K562 (cell line): ENCODE results near the gene NDUFA5. TPM values are rescaled to one million over a fixed set of nuclear protein-coding genes. Genes with fewer than 3 reads are reported as not detected.

Experiments
- BCL6 ChIP-seq: fragments of 250-450 bp; sonication (Bioruptor Pico); IDR thresholded peaks from 2 replicates; pipeline ENCODE4 v1.4.0; 2020
- BDP1 ChIP-seq: IDR thresholded peaks from 3 replicates; pipeline ENCODE4 v1.6.1; 2011; ENCODE audit not compliant: insufficient read length, insufficient read depth
- CBX1 ChIP-seq: sonication (generic); IDR thresholded peaks from 2 replicates; pipeline ENCODE4 v1.6.1; 2016; ENCODE audit warnings: antibody characterized with exemption, low read depth, mild to moderate bottlenecking
- CBX3 ChIP-seq, 2 experiments: IDR thresholded peaks; 1 replicate in 1 of 2; 2 replicates in 1 of 2; pipeline ENCODE4 v1.6.1; 2012; ENCODE audit warnings: inconsistent platforms in 2 of 2, low read length in 2 of 2, borderline replicate concordance in 1 of 2, control low read depth in 1 of 2
- CREB3 ChIP-seq: fragments of 450-650 bp; conservative IDR thresholded peaks from 2 replicates; pipeline ENCODE4 v1.6.1; 2016; ENCODE audit warnings: missing genetic modification characterization, low read depth, mild to moderate bottlenecking, missing compliant biosample characterization, moderate library complexity
- FOXJ3 ChIP-seq: sonication (generic); formaldehyde crosslinking; IDR thresholded peaks from 2 replicates; pipeline ENCODE4 v1.4.0; 2020; ENCODE audit warnings: mild to moderate bottlenecking, missing genetic modification reagents
- HNRNPLL ChIP-seq: fragments of 200-400 bp; formaldehyde crosslinking; IDR thresholded peaks from 2 replicates; pipeline ENCODE4 v1.6.1; 2017; ENCODE audit warnings: low read length, low read depth, mild to moderate bottlenecking; ENCODE audit not compliant: poor library complexity, severe bottlenecking
- KLF1 ChIP-seq: fragments of 450-650 bp; IDR thresholded peaks from 2 replicates; pipeline ENCODE4 v1.6.1; 2016; ENCODE audit warnings: missing genetic modification characterization, missing compliant biosample characterization
- MBD1 ChIP-seq: fragments of 250-450 bp; sonication (Bioruptor Pico); IDR thresholded peaks from 2 replicates; pipeline ENCODE4 v1.8.0; 2022; ENCODE audit warnings: inconsistent platforms
- NCOA4 ChIP-seq: fragments of 450-650 bp; IDR thresholded peaks from 2 replicates; pipeline ENCODE4 v1.6.1; 2018; ENCODE audit warnings: mild to moderate bottlenecking; ENCODE audit not compliant: partially characterized antibody
- NFIC ChIP-seq: fragments of 450-650 bp; IDR thresholded peaks from 2 replicates; pipeline ENCODE4 v1.6.1; 2017; ENCODE audit warnings: mild to moderate bottlenecking, inconsistent platforms
- POLR2AphosphoS2 ChIP-seq: IDR thresholded peaks from 2 replicates; pipeline ENCODE4 v1.6.1; 2012; ENCODE audit warnings: low read length, improper control_type of control experiment
- PYGO2 ChIP-seq: fragments of 450-650 bp; IDR thresholded peaks from 2 replicates; pipeline ENCODE4 v1.6.1; 2016; ENCODE audit warnings: mild to moderate bottlenecking, missing genetic modification characterization, moderate library complexity, missing compliant biosample characterization
- RB1 ChIP-seq: fragments of 450-650 bp; IDR thresholded peaks from 2 replicates; pipeline ENCODE4 v1.6.1; 2017; ENCODE audit warnings: low read depth, mild to moderate bottlenecking
- RHOXF2B ChIP-seq: fragments of 250-450 bp; sonication (Bioruptor Pico); conservative IDR thresholded peaks from 2 replicates; pipeline ENCODE4 v1.5.1; 2021
- SETDB1 ChIP-seq: IDR thresholded peaks from one replicate; pipeline ENCODE4 v1.6.1; 2012; ENCODE audit warnings: low read length, control low read depth, inconsistent platforms
- SIX5 ChIP-seq, 2 experiments: IDR thresholded peaks; 2 replicates each; pipeline ENCODE4 v1.6.1; 2011; ENCODE audit warnings: low read length in 2 of 2, borderline replicate concordance in 1 of 2, low read depth in 1 of 2, mild to moderate bottlenecking in 1 of 2, moderate library complexity in 1 of 2; ENCODE audit not compliant: insufficient read depth in 1 of 2
- TAF15 ChIP-seq: fragments of 200-400 bp; formaldehyde crosslinking; IDR thresholded peaks from 2 replicates; pipeline ENCODE4 v1.6.1; 2017; ENCODE audit warnings: mild to moderate bottlenecking, low read depth, low read length, moderate library complexity
- ZNF133 ChIP-seq: fragments of 250-450 bp; sonication (Bioruptor Pico); IDR thresholded peaks from 2 replicates; pipeline ENCODE4 v1.4.0; 2020; ENCODE audit warnings: mild to moderate bottlenecking
- ZNF146 ChIP-seq: IDR thresholded peaks from one replicate; pipeline ENCODE4 v1.6.1; 2018; ENCODE audit warnings: missing compliant biosample characterization; ENCODE audit not compliant: unreplicated experiment
- ZNF165 ChIP-seq: fragments of 250-450 bp; sonication (Bioruptor Pico); IDR thresholded peaks from 2 replicates; pipeline ENCODE4 v1.4.0; 2020; ENCODE audit warnings: borderline replicate concordance
- ZNF583 ChIP-seq: fragments of 250-450 bp; sonication (Bioruptor Pico); IDR thresholded peaks from 2 replicates; pipeline ENCODE4 v1.4.0; 2020
- polyA plus RNA-seq, 8 experiments: library from polyadenylated mRNA; depleted of rRNA in 4 of 8; stranded (reverse) in 5 of 8; unstranded in 3 of 8; fragments of >200 nt; fragmentation: Nextera tagmentation in 2 of 8; fragmentation: Illumina TruSeq in 1 of 8; extraction: Ambion mirVana in 2 of 8; extraction: Trizol in 1 of 8; gene quantifications; 2 replicates each; pipeline versions ENCODE4 v1.2.1 to v1.2.3, GENCODE V29; 2011 to 2014; ENCODE audit warnings: inconsistent platforms in 1 of 8, missing spikeins in 1 of 8
- total RNA-seq, 7 experiments: library from RNA; depleted of rRNA in 6 of 7; stranded (reverse); fragments of >200 nt in 6 of 7; fragmentation: Illumina TruSeq in 2 of 7; extraction: Trizol in 2 of 7; gene quantifications; 2 replicates each; pipeline versions ENCODE4 v1.2.1 to v1.2.3, GENCODE V29; 2011 to 2021; ENCODE audit warnings: low replicate concordance in 1 of 7
- TF ChIP-seq, protein P1 (sequence below): sonication (generic); formaldehyde crosslinking; IDR thresholded peaks from 2 replicates; pipeline ENCODE4 v1.8.1; 2023; ENCODE audit warnings: missing genetic modification reagents, mild to moderate bottlenecking, borderline replicate concordance

NDUFA5 gene
- total and polyA plus RNA-seq, 9 of the 15 experiments (the other 6 are each of a cell fraction or from before 2014, with no cell fraction given), result 155 to 677 (median 269) TPM

GRCh38 chr7:123538189-123538714, 19.4 kb downstream of the NDUFA5 start (continued):
- TF ChIP-seq, protein P1, sequence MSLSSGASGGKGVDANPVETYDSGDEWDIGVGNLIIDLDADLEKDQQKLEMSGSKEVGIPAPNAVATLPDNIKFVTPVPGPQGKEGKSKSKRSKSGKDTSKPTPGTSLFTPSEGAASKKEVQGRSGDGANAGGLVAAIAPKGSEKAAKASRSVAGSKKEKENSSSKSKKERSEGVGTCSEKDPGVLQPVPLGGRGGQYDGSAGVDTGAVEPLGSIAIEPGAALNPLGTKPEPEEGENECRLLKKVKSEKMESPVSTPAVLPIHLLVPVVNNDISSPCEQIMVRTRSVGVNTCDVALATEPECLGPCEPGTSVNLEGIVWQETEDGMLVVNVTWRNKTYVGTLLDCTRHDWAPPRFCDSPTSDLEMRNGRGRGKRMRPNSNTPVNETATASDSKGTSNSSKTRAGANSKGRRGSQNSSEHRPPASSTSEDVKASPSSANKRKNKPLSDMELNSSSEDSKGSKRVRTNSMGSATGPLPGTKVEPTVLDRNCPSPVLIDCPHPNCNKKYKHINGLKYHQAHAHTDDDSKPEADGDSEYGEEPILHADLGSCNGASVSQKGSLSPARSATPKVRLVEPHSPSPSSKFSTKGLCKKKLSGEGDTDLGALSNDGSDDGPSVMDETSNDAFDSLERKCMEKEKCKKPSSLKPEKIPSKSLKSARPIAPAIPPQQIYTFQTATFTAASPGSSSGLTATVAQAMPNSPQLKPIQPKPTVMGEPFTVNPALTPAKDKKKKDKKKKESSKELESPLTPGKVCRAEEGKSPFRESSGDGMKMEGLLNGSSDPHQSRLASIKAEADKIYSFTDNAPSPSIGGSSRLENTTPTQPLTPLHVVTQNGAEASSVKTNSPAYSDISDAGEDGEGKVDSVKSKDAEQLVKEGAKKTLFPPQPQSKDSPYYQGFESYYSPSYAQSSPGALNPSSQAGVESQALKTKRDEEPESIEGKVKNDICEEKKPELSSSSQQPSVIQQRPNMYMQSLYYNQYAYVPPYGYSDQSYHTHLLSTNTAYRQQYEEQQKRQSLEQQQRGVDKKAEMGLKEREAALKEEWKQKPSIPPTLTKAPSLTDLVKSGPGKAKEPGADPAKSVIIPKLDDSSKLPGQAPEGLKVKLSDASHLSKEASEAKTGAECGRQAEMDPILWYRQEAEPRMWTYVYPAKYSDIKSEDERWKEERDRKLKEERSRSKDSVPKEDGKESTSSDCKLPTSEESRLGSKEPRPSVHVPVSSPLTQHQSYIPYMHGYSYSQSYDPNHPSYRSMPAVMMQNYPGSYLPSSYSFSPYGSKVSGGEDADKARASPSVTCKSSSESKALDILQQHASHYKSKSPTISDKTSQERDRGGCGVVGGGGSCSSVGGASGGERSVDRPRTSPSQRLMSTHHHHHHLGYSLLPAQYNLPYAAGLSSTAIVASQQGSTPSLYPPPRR (CRISPR knock-in tag), result no peak
- no peak for TF ChIP-seq HNRNPLL
- TF ChIP-seq CREB3 (tag), result no peak
- TF ChIP-seq RB1, result no peak
- TF ChIP-seq ZNF133 (CRISPR knock-in tag), result no peak
- TF ChIP-seq MBD1 (CRISPR knock-in tag), result no peak
- no peak for TF ChIP-seq ZNF146 (CRISPR knock-in tag)
- no peak; a peak in 1 of 3 replicates for TF ChIP-seq CBX3 (IDR thresholded peaks at IDR 0.05; ENCODE audit: borderline replicate concordance in 1 of 2, low read length in 2 of 2)
- no peak for TF ChIP-seq ZNF165 (CRISPR knock-in tag)
- TF ChIP-seq BDP1, result no peak
- TF ChIP-seq PYGO2 (tag), result no peak
- TF ChIP-seq SETDB1, result no peak
- no peak for TF ChIP-seq RHOXF2B (CRISPR knock-in tag)
- TF ChIP-seq BCL6 (CRISPR knock-in tag), result no peak
- TF ChIP-seq NCOA4, result no peak
- no peak for TF ChIP-seq TAF15
- TF ChIP-seq FOXJ3 (CRISPR knock-in tag), result no peak
- no peak for TF ChIP-seq POLR2AphosphoS2
- TF ChIP-seq KLF1, result no peak
- no peak for TF ChIP-seq ZNF583
- no peak for TF ChIP-seq SIX5 (IDR thresholded peaks at IDR 0.05; ENCODE audit: borderline replicate concordance in 1 of 2, insufficient read depth in 1 of 2, low read depth in 1 of 2, low read length in 2 of 2)
- no peak for TF ChIP-seq CBX1
- TF ChIP-seq NFIC, result peak; percentile 19; the same call in 1 of the 2 replicates
